Fibroblast of villous mesenchyme (primary cell): ENCODE data around the gene TNFRSF21. TPM values are rescaled to one million over a fixed set of nuclear protein-coding genes. Genes with fewer than 3 reads are reported as not detected.
"Not testable (repeated sequence)": the region's sequence is repeated elsewhere in the genome, so short reads cannot be mapped to it uniquely, and the experiment has no call there.

ENCODE experiments used
- DNase-seq: peaks from one replicate; pipeline ENCODE4 v3.0.0-alpha.2; 2010; ENCODE audit warnings: low read depth
- H3K4me3 ChIP-seq: 2 replicates; pipeline ENCODE4 v1.5.1; 2011; ENCODE audit warnings: low read depth, mild to moderate bottlenecking, low read length
- total RNA-seq: library from RNA; depleted of rRNA; stranded (reverse); fragments of >200 nt; gene quantifications from 2 replicates; pipeline ENCODE4 v1.2.3, GENCODE V29; 2012
- TF ChIP-seq, protein P1 (sequence below): IDR thresholded peaks from 2 replicates; pipeline ENCODE4 v1.5.1; 2012; ENCODE audit warnings: low read depth, mild to moderate bottlenecking, low read length; ENCODE audit not compliant: insufficient read depth

The TNFRSF21 gene
- total RNA-seq, 1 donor = 43.2 TPM

DNA sequence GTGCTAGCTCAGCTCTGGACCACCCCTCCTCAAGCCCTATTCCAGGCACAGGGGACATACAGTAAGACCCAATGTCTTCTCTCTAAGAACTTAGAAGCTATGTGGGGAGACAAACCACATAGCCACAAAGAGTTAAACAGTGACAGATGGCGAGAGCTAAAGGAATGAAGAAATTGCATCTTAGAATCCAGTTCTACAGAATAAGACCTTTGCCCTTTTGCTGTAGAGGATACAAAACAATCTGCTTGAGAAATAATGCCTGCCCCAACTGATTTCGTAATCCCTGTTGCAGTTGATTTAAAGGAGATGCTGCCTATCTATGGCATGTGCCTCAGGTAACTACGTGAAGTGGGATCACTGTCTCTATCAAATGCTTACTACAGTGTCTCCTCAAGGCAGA, 31.2 kb downstream of the TNFRSF21 start:
- TF ChIP-seq, protein P1, sequence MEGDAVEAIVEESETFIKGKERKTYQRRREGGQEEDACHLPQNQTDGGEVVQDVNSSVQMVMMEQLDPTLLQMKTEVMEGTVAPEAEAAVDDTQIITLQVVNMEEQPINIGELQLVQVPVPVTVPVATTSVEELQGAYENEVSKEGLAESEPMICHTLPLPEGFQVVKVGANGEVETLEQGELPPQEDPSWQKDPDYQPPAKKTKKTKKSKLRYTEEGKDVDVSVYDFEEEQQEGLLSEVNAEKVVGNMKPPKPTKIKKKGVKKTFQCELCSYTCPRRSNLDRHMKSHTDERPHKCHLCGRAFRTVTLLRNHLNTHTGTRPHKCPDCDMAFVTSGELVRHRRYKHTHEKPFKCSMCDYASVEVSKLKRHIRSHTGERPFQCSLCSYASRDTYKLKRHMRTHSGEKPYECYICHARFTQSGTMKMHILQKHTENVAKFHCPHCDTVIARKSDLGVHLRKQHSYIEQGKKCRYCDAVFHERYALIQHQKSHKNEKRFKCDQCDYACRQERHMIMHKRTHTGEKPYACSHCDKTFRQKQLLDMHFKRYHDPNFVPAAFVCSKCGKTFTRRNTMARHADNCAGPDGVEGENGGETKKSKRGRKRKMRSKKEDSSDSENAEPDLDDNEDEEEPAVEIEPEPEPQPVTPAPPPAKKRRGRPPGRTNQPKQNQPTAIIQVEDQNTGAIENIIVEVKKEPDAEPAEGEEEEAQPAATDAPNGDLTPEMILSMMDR = no peak
- DNase-seq = peak; percentile 86
- no peak overlapping the region for H3K4me3 ChIP-seq

DNA sequence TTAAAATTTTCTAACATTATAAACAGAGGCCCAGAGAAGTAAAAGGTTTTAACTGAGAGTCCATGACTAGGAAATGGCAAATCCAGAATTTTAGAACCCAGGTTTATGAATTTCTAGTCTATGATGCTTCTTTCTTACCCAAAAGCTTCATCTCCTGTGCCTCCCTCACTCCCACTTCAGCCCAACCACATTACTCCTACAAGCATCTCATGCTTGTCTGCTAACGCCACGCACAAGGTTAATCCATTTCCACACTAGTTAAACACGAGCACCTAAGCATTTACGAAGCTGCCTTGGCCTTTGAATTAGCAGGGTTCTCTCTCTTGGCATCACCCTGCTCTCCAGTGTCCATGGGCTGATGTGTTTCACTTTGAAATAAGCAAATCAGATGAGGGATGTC, 32.0 kb downstream of the TNFRSF21 start:
- no peak for DNase-seq
- TF ChIP-seq, protein P1 = no peak

DNA sequence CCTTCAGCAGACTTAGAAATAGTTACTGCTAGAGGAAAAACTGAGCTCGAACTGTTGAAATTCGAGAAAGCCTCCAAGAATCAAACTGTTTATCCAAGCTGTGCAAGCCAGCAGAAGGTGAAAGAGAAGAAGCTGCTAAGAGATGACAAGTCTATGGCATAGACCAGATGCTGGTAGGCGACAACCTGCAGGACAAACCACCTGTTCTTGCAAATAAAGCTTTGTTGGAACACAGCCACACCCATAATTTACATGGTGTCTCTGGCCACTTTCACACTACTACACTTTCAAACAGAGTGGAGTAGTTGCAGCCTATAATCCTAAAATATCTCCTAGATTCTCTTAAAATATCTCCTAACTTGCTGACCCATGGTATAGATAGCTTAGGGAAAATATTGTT, 33.3 kb downstream of the TNFRSF21 start:
- TF ChIP-seq, protein P1 = no peak
- no peak for DNase-seq
- no peak overlapping the region for H3K4me3 ChIP-seq

More for the DNA sequence above, 32.0 kb downstream of the TNFRSF21 start:
- H3K4me3 ChIP-seq = no peak overlapping the region

GRCh38 chr6:47275640-47276039, 34.1 kb downstream of the TNFRSF21 start:
- no peak overlapping the region for H3K4me3 ChIP-seq
- no peak for DNase-seq

GRCh38 chr6:47275132-47275531, 34.6 kb downstream of the TNFRSF21 start:
- DNase-seq, H3K4me3 ChIP-seq: not testable (repeated sequence)

More at GRCh38 chr6:47275640-47276039, 34.1 kb downstream of the TNFRSF21 start:
- TF ChIP-seq, protein P1 = no peak

DNA sequence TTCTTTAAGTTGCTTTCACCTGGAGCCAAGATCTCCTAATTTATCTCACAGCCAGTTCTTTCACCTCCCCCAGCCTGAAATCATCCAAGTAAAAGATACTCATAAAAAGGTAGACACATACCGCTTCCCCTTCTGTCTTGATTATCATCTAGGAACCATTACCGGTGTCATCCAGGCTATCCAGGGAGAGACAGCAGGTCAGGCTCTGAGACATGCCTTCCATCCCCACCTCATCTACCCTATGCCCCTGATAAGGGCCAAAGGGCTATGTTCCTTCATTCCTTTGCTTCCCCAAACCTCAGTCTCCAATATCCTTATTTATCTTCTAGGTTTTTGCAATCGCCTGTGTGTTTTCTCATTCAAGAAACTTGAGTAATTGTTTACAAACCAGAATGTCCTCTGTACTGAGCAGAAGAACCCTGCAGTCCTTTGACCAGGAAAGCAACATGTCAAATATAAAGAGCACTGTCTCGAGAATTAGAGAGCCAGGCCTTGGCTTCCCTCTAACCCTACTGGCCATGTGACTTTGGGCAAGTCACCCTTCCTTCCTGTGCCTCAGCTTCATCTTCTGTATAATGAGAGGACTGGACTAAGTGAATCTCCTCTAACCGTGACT, 41.0 kb downstream of the TNFRSF21 start:
- TF ChIP-seq, protein P1 = no peak
- peak; percentile 56 for DNase-seq

DNA sequence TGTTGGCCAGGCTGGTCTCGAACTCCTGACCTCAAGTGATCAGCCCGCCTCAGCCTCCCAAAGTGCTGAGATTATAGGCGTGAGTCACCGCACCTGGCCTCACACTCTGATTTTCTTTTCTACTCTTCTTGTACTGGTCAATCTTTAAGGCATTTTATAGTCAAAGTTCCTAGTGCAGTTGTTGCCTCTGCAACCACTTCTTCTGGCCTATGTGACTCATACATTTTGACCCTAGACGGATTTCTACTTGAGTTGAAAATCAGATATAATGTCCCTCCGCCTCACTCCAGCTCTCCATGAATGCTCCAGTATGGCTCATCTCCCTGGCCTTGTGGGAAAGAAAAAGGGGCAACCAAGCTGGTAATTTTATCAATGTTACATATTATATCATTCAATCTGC, 42.4 kb downstream of the TNFRSF21 start:
- DNase-seq = no peak
- TF ChIP-seq, protein P1 = no peak

More for the DNA sequence above, 41.0 kb downstream of the TNFRSF21 start:
- H3K4me3 ChIP-seq = no peak overlapping the region

More for the DNA sequence above, 42.4 kb downstream of the TNFRSF21 start:
- H3K4me3 ChIP-seq = no peak overlapping the region
